ENCODE data around the gene ZNF638. TPM values are rescaled to one million over a fixed set of nuclear protein-coding genes. Genes with fewer than 3 reads are reported as not detected.

Gene ZNF638
- total and polyA plus RNA-seq, 4 donors, result 24.8 to 151 (median 56.1) TPM

DNA sequence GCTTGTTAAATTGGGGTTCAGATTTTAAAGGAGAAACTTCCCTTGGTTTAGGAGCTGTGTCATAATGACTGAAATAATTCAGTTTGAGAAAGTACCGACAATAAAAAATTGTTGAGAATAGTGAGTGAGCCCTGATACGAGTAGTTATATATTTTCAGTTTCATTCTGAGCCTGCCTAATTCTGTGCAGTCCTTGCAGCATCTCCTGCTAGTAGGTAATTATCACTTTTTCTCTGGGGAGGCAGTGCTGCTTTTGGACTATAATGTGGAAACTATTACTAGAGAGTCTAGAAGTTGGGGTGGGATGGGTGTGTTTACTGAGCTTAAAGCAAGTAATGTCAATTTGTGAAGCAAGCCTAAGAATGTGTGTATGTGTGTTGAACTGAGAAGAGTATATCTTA is 21.7 kb downstream of the ZNF638 start:
- H3K36me3 ChIP-seq (ENCODE audit: control insufficient read depth in 4 of 4, insufficient read depth in 3 of 4, low read depth in 1 of 4, low read length in 3 of 4), result peaks cover 7 to 48% (median 42%) of the 10 kb centered on the region in 4 donors
- H3K4me3 ChIP-seq (ENCODE audit: low read depth in 1 of 3, low read length in 3 of 3), result no peak overlapping the region
- no peak overlapping the region for H3K9ac ChIP-seq (ENCODE audit: low read depth in 1 of 2, low read length in 2 of 2)
- H3K27ac ChIP-seq (ENCODE audit: low read depth in 1 of 2, low read length in 2 of 2), result no peak overlapping the region
- H3K27me3 ChIP-seq (ENCODE audit: control insufficient read depth in 4 of 4, insufficient read depth in 4 of 4, low read length in 3 of 4), result no peaks in the 10 kb centered on the region
- DNase-seq (ENCODE audit: low spot score), result no peak
- WGBS, result 84% methylated on average over 2 of the region's 2 CpGs
- TF ChIP-seq RXRA (IDR thresholded peaks at IDR 0.05), result no peak
- no peak for TF ChIP-seq NR2F2 (IDR thresholded peaks at IDR 0.05)
- no peak for TF ChIP-seq YY1 (IDR thresholded peaks at IDR 0.05)
- TF ChIP-seq, protein P1, sequence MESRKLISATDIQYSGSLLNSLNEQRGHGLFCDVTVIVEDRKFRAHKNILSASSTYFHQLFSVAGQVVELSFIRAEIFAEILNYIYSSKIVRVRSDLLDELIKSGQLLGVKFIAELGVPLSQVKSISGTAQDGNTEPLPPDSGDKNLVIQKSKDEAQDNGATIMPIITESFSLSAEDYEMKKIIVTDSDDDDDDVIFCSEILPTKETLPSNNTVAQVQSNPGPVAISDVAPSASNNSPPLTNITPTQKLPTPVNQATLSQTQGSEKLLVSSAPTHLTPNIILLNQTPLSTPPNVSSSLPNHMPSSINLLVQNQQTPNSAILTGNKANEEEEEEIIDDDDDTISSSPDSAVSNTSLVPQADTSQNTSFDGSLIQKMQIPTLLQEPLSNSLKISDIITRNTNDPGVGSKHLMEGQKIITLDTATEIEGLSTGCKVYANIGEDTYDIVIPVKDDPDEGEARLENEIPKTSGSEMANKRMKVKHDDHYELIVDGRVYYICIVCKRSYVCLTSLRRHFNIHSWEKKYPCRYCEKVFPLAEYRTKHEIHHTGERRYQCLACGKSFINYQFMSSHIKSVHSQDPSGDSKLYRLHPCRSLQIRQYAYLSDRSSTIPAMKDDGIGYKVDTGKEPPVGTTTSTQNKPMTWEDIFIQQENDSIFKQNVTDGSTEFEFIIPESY (IDR thresholded peaks at IDR 0.05), result no peak
- TF ChIP-seq FOXA1 (IDR thresholded peaks at IDR 0.05), result no peak
- no peak for TF ChIP-seq EGR1 (IDR thresholded peaks at IDR 0.05; ENCODE audit: low read depth in 2 of 2)
- no peak for TF ChIP-seq HNF4A (conservative IDR thresholded peaks at IDR 0.05)
- TF ChIP-seq, protein P2, sequence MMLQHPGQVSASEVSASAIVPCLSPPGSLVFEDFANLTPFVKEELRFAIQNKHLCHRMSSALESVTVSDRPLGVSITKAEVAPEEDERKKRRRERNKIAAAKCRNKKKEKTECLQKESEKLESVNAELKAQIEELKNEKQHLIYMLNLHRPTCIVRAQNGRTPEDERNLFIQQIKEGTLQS (IDR thresholded peaks at IDR 0.05), result no peak
- TF ChIP-seq FOXA2 (IDR thresholded peaks at IDR 0.05), result no peak
- TF ChIP-seq, protein P3, sequence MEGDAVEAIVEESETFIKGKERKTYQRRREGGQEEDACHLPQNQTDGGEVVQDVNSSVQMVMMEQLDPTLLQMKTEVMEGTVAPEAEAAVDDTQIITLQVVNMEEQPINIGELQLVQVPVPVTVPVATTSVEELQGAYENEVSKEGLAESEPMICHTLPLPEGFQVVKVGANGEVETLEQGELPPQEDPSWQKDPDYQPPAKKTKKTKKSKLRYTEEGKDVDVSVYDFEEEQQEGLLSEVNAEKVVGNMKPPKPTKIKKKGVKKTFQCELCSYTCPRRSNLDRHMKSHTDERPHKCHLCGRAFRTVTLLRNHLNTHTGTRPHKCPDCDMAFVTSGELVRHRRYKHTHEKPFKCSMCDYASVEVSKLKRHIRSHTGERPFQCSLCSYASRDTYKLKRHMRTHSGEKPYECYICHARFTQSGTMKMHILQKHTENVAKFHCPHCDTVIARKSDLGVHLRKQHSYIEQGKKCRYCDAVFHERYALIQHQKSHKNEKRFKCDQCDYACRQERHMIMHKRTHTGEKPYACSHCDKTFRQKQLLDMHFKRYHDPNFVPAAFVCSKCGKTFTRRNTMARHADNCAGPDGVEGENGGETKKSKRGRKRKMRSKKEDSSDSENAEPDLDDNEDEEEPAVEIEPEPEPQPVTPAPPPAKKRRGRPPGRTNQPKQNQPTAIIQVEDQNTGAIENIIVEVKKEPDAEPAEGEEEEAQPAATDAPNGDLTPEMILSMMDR (IDR thresholded peaks at IDR 0.05; ENCODE audit: low read depth, low read length, missing input control), result no peak
- TF ChIP-seq, protein P4, sequence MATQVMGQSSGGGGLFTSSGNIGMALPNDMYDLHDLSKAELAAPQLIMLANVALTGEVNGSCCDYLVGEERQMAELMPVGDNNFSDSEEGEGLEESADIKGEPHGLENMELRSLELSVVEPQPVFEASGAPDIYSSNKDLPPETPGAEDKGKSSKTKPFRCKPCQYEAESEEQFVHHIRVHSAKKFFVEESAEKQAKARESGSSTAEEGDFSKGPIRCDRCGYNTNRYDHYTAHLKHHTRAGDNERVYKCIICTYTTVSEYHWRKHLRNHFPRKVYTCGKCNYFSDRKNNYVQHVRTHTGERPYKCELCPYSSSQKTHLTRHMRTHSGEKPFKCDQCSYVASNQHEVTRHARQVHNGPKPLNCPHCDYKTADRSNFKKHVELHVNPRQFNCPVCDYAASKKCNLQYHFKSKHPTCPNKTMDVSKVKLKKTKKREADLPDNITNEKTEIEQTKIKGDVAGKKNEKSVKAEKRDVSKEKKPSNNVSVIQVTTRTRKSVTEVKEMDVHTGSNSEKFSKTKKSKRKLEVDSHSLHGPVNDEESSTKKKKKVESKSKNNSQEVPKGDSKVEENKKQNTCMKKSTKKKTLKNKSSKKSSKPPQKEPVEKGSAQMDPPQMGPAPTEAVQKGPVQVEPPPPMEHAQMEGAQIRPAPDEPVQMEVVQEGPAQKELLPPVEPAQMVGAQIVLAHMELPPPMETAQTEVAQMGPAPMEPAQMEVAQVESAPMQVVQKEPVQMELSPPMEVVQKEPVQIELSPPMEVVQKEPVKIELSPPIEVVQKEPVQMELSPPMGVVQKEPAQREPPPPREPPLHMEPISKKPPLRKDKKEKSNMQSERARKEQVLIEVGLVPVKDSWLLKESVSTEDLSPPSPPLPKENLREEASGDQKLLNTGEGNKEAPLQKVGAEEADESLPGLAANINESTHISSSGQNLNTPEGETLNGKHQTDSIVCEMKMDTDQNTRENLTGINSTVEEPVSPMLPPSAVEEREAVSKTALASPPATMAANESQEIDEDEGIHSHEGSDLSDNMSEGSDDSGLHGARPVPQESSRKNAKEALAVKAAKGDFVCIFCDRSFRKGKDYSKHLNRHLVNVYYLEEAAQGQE (IDR thresholded peaks at IDR 0.05), result no peak
- no peak for TF ChIP-seq HNF4G (IDR thresholded peaks at IDR 0.05)
- no peak for TF ChIP-seq JUND (IDR thresholded peaks at IDR 0.05)
- TF ChIP-seq SP1 (IDR thresholded peaks at IDR 0.05), result no peak
- no peak for TF ChIP-seq RAD21 (IDR thresholded peaks at IDR 0.05)
- no peak for TF ChIP-seq GABPA (IDR thresholded peaks at IDR 0.05 in 1 of 2, conservative IDR thresholded peaks at IDR 0.05 in 1 of 2)
- no peak for TF ChIP-seq TAF1 (conservative IDR thresholded peaks at IDR 0.05)
- TF ChIP-seq, protein P5, sequence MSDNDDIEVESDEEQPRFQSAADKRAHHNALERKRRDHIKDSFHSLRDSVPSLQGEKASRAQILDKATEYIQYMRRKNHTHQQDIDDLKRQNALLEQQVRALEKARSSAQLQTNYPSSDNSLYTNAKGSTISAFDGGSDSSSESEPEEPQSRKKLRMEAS (IDR thresholded peaks at IDR 0.05), result no peak
- peaks cover 0 to 2% (median 1%) of the 10 kb centered on the region in 4 donors for H3K4me1 ChIP-seq (ENCODE audit: control insufficient read depth in 4 of 4, insufficient read depth in 4 of 4, low read length in 3 of 4)
- no peaks in the 10 kb centered on the region for H3K9me3 ChIP-seq (ENCODE audit: control insufficient read depth in 4 of 4, low read length in 3 of 4)
